Right ventricle myocardium inferior (tissue), 1 donor: Measurements from ENCODE around the gene LRRC56. TPM values are rescaled to one million over a fixed set of nuclear protein-coding genes. Genes with fewer than 3 reads are reported as not detected.
"Not testable (repeated sequence)": the region's sequence is repeated elsewhere in the genome, so short reads cannot be mapped to it uniquely, and the experiment has no call there.

Experiments used
- ATAC-seq: fragments of 200-7000 bp; cut with Tn5 transposase; one replicate; pipeline ENCODE4 v1.9.1; 2020; ENCODE audit warnings: mild to moderate bottlenecking, moderate library complexity
- DNase-seq: peaks from one replicate; pipeline ENCODE4 v3.0.0; 2021; ENCODE audit errors: missing footprints
- intact Hi-C: fragments of 100-400 bp; cut with DNase I; formaldehyde crosslinking; loops from one replicate; pipeline ENCODE4 v1.11.0; 2022
- total RNA-seq: library from RNA; stranded (reverse); fragmentation: NEBNext Ultra II Directional; extraction: Animal tissue kit (Norgen Biotek cat#: 25700); gene quantifications from one replicate; pipeline ENCODE4 v1.2.1, GENCODE V29; 2021
- donor health status: DM: no; HTN: yes; CAD: no; lungs with severe emphysema.

The LRRC56 gene
- total RNA-seq, 1 donor from 2014 or later = 0.16 TPM

DNA sequence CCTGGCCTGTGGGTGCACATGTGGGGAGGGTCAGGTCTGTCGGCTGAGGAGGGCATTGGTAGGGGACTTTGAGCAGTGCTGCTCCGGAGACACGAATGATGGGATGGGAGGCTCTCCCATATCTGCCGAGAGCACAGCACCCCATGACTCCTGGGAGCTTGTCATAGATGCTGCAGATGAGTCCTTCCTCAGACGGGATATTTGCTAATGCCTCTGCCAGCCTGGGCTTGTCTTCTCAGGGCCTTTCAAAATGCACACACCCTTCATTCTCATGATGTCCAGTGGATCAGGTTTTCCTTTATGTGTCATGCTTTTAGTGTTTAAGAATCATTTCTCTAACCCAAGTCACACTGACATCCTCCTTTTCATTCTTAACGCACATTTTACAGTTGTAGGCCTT lies 22.2 kb upstream of the LRRC56 start:
- intact Hi-C loops = loop anchor here (5.0 kb wide), 1 partner anchor 108 kb away; no protein-coding TSS in a partner anchor
- DNase-seq (no peak), ATAC-seq (no peak)

DNA sequence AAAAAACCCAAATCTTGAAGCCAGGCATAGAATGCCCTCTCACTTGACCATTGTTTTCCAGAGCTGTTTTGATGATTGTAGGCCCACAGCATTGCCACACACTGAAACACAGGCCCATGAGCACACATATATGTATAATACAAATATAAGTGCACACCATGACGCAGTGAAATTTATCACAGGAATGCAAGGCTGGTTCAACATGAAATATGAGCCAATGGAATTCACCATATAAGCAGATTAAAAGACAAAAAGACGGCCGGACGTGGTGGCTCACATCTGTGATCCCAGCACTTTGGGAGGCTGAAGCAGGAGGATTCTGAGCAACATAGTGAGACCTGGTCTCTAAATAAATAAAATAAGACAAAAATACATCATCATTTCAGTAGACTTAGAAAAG lies 20.9 kb upstream of the LRRC56 start:
- DNase-seq = no peak
- intact Hi-C loops = loop anchor here (5.0 kb wide), 1 partner anchor 109 kb away; no protein-coding TSS in a partner anchor
- no peak for ATAC-seq

DNA sequence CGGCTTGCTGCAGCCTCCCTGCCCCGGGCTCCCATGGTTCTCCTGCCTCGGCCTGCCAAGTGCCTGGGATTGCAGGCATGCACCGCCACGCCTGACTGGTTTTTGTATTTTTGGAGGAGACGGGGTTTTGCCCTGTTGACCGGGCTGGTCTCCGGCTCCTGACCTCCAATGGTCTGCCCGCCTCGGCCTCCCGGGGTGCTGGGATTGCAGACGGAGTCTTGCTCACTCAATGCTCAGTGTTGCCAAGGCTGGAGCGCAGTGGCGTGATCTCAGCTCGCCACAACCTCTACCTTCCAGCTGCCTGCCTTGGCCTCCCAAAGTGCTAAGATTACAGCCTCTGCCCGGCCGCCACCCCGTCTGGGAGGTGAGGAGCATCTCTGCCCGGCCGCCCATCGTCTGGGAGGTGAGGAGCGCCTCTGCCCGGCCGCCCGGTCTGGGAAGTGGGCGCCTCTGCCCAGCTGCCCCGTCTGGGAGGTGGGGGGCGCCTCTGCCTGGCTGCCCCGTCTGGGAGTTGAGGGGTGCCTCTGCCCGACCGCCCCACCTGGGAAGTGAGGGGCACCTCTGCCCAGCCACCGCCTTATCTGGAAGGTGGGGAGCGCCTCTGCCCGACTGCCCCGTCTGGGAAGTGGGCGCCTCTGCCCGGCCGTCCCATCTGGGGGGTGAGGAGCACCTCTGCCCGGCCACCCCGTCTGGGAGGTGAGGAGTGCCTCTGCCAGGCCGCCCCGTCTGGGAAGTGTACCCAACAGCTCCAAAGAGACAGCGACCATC lies 20.2 kb upstream of the LRRC56 start:
- DNase-seq = peak; percentile 71

DNA sequence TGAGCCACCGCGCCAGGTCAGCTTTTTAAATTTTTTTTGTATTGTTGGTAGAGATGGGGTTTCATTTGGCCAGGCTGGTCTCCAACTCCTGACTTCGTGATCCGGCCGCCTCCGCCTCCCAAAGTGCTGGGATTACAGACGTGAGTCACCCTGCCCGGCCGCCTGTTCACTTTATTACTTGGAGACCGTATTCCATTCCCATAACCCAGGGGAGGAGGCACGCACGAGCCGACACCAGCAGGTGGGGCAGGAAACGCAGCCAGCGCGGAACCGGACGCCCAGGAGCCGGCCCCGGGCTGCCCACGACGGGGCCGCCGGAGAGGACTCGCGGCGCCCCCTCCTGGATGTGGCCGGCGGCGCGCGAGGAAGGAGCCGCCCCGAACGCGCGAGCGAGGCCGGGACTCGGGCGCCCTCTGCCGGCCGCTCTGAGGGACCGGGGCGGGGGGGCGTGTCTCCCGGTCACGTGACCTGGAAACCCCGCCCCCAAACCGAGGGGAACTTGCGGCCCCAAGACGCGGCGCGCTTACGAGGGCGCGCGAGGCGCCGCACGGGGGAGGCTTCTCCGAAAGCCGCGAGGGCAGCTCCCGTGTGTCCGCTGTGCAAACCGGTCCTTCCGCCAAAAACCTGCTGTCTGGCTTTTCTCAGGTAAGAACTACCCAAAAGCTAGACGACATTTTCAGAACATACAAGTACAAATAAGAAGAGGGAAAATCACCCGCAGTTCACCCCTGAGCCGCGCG lies 18.7 kb upstream of the LRRC56 start:
- intact Hi-C loops = loop anchor here (5.0 kb wide), 1 partner anchor 111 kb away; no protein-coding TSS in a partner anchor
- DNase-seq (peak; percentile 94), ATAC-seq (peak; percentile 98)

More for the DNA sequence above, 20.2 kb upstream of the LRRC56 start:
- intact Hi-C loops = loop anchor here (5.0 kb wide), 1 partner anchor 110 kb away; no protein-coding TSS in a partner anchor
- not testable (repeated sequence) for ATAC-seq

DNA sequence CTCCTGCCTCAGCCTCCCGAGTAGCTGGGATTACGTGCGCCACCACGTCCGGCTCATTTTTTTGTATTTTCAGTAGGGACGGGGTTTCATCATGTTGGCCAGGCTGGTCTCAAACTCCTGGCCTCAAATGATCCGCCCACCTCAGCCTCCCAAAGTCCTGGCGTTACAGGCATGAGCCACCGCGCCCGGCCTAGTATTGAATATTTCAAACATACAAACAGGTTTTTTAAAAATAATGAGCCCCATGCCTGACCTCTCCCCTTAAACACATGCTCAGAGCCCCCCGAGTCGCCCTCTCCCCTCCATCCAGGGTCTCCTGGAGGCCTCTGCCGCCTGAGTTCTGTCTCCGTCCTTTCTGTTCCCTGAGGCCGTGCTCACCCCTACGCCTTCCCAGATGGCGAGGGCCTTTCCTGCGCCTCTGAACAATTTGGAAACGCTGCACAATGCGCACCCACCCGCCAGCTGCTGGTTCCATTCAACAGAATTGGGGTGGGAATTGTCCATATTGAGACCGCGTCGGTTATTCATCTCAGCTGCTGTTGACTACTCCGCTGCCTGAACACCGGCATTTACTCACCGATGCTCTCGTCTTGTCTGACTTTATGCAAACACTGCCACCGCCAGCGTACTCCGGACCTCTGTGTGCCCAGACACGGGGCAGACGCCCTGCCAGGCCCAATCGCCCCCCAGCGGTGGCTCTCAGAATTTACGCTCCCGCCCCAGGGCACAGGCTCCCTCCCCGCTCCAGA lies 16.7 kb upstream of the LRRC56 start:
- DNase-seq (peak; percentile 65), ATAC-seq (no peak)
- intact Hi-C loops = no loop called here

DNA sequence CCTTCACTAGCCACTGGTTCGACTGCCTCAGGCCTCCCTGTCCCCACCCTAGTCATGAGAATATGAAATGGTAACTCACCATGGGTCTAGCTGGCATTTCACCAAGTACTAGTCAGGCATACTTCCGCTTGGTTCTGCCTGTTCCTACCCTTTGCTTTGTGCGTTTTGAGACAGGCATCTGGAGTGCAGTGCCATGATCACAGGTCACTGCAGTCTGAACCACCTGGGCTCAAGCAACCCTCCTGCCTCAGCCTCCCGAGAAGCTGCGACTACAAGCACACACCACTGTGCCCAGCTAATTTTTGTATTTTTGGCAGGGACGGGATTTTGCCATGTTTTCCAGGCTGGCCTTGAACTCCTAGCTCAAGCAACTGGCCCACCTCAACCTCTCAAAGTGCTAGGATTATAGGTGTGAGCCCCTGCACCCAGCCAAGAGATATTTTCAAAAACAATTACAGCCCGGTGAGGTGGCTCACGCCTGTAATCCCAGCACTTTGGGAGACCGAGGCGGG lies 16.1 kb upstream of the LRRC56 start:
- ATAC-seq (no peak), DNase-seq (no peak)
- intact Hi-C loops = no loop called here

DNA sequence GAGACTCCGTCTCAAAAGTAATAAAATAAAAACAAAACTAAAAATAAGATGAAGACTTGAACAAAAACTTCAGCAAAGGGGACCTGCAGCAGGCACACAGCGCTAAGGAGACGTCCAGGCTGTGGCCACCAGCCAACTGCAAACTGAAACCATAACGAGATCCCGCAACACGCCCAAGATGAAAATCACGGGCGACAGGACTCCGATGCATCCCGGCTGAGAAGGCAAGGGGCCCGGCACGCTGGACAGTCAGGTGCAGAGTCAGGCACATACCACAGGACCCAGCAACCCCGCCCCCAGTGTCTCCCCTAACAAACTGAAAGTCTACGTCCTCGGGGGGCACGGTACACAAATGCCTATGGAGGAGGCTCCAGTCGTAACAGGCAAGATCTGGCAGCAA lies 11.1 kb upstream of the LRRC56 start:
- intact Hi-C loops = no loop called here
- DNase-seq (peak; percentile 62), ATAC-seq (no peak)

DNA sequence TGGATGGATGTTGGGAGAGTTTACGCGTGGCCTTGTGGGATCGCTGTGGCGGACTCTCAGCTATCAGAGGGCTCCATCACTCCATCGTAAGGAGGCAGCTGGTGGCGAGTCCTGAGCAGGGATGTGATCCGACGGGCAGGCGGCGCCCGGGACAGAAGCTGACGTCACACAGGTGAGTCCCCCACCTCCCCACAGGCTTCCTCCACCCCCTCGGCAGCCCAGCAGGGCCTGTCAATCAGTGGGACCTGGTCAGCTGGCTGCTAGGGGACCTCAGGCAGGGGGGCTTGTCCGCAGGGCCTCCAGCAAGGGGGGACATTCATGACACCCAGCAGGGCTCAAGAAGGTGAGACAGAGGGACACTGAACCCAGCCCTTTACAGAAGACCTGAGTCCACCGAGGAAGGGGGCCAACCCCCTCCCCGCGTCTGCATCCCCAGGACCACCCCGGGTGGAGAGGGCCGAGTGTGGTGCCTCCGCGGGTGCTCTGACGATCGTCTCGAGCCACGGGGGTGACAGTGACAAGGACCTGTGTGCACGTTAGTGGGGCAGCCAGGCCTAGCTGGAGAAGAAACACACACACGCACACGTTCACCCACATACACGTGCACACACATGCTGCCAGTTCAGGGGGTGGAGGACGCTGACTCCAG lies 9.0 kb upstream of the LRRC56 start:
- no peak for ATAC-seq
- intact Hi-C loops = no loop called here
- DNase-seq = peak; percentile 45

DNA sequence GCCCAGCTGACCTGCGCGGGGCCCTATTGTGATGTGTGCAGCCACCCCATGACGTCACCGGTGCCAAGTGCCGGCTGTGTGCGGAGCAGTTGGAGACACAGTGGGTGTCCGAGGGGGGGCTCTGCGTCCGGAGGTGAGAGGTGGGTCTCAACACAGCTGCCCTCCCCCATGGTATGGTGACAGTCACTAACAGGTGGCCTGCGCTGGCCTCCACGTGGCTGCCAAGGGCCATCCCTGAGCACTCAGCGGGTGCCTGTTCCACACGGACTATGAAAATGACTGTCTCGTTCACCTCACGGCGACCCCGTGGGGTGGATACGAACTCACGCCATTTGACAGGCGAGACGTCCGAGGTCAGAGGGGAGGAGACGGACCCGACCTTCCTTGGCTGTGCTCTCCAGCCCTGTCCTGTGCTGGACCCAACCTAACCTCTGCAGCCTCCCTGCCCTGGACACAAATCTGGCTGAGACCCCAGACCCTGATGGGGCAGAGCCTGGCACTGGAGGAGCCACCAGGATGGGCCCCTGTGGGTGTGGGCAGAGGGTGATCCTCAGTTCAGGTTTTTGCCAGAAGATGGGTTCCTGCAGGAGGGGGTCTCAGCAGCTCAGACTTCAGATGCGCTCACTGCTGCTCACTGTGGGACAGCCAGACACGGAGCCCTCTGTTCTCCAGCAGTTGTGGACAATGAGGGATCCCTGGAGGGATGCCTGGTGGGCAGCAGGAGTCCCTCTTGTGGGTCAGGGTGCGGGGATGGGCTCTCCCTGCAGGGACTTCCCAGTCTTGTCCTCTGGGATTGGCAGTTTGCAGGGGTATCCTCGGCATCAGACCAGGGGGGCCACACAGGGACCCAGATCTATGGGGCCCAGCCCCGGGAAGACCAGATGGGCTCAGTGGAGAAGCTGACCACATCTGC lies 8.3 kb upstream of the LRRC56 start:
- DNase-seq = peak; percentile 50
- intact Hi-C loops = no loop called here
- ATAC-seq = no peak

DNA sequence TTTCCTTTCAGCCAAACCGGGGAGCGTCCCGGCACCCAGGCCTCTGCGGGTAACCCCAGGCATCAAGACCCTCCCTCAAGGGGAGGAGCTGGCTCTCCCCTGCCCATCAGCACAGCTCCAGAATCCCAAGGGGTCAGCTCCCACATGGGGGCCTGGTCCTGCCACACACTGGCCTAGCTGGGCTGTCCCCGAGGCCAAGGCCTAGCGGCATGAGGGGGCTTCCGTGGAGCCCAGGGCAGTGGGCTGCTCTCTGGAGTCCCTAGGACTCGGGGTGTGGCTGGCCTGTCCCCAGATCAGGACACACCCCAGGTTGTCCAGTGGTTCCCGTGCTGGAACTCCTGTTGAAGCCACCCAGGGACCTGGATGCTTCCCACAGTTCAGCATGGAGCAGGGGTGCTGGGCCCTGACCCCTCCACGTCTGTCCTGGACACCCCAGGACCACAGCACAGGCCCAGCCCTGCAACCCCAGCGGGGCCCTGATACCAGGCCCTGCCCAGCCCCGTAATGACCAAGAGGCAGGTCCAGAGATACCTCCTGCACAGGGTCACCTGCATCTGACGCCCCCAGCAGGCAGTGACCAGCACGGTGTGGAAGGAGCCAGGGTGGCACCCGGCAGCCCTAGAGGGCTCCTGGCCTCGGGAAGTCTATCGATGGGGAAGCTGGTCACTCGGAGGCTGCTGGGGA lies 7.5 kb upstream of the LRRC56 start:
- ATAC-seq = no peak
- DNase-seq = peak; percentile 62
- intact Hi-C loops = no loop called here

DNA sequence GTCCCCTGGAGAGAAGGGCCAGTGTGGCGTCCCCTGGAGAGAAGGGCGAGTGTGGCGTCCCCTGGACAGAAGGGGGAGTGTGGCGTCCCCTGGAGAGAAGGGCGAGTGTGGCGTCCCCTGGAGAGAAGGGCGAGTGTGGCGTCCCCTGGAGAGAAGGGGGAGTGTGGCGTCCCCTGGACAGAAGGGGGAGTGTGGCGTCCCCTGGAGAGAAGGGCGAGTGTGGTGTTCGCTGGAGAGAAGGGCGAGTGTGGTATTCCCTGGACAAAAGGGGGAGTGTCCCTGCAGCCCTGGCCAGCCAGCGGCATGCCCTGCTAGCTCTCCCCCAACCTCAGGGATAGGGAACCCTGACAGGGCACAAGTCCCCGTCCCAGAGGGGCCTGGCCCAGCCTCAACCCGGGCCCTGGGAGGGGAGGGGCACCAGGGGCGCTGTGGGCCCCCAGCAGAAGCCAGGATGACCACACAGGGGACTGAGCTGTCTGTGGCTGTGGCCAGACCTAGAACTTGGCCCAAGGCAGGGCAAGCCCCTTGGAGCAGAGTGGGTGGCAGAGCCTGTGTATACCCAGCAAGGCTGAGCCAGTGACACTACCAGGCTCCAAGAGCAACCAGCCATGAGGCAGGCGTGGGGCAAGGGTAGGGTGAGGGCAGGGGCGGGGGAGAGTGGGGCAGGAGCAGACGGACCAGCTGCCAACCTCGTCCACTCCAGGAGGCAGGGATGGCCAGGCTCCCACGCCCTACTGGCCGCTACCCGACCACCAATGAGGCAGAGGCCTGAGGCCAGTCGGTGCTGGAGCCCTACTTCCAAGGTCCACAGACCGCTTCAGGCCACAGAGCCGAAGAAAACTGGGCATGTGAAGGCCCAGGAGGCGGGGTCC lies 6.1 kb upstream of the LRRC56 start:
- no peak for DNase-seq
- intact Hi-C loops = no loop called here

DNA sequence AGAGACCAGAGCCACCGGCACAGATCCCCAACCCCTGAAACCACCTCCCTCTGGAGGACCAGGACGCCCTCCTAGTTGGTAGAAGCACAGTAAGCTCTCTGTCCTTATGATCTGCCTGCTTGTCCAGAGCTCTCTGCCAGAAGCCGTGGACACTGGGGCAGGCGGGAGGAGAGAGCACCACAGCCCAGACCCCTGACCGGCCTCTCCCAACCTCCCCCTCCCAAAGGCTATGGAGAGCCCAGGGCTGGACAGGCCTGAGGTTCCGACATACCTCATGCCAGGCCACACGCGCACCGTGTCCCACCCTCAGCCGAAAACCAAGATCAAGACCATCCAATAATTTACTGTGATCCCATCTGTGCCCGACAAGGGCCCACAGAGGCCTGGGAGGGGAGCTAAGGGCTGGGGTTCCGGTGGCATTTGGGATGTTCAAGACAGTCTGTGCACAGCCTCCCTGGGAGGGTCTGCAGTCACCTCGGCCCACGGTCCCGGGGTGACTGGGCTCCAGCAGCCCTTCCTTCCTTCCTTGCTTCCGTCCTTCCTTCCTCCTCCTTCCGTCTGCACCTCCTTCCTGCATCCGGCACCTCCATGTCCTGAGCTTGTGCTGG lies 5.3 kb upstream of the LRRC56 start:
- ATAC-seq (no peak), DNase-seq (peak; percentile 57)
- intact Hi-C loops = no loop called here

More for the DNA sequence above, 6.1 kb upstream of the LRRC56 start:
- ATAC-seq = no peak

DNA sequence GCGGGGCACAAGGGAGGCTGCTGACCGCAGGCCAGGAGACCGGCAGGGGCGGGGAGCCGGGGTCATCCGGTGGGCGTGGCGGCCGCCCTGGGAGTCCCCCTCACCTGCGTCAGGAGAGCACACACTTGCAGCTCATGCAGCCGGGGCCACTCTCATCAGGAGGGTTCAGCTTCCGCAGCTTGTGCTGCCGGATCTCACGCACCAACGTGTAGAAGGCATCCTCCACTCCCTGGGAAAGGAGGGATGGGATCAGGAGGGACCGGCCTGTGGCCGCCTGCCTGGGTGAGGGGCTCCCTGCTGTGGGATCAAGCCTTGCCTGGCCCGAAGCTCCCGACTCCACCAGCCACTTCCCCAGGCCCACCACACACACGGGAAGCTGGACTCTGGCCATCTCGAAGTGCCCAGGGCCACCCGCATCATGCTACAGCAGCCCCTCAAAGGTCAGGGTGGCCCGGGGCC lies 4.8 kb upstream of the LRRC56 start:
- DNase-seq = no peak
- no peak for ATAC-seq
- intact Hi-C loops = no loop called here

DNA sequence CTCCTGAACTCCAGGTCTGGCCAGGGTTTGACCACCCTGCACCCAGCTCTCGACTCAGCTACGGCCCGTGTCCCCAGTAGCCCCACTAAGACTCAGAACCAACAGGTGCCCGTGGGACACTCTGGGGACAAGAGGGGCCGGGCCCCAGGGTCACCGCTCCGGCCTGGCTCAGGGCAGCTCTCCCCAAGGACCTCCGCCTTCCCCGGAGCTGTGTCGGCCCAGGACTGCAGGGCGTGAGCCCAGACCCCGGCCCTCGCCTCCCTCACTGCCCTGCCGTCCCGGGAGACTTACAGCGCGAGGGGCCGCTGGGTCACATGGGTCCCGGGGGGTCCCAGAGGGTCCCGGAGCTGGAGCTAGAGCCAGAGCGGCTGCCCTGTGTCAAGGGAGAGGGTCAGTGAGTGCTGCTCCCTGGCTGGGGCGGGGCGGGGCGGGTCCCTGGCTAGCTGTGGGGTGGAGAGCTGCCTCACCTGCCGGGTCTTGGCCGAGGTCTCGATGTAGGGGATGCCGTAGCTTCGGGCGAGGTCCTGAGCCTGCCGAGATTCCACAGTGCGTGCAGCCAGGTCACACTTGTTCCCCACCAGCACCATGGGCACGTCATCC lies 4.2 kb upstream of the LRRC56 start:
- ATAC-seq (no peak), DNase-seq (peak; percentile 76)
- intact Hi-C loops = no loop called here
